NCI-H1105 (cell line): ENCODE data around the gene ICAM4.
A peak's percentile ranks its signal among the peaks of the same experiment; 100 is the strongest.

ENCODE experiments used
- DNase-seq: peaks from one replicate; lab custom pipeline; 2025; lab: John Stamatoyannopoulos, UW

Gene ICAM4

DNA sequence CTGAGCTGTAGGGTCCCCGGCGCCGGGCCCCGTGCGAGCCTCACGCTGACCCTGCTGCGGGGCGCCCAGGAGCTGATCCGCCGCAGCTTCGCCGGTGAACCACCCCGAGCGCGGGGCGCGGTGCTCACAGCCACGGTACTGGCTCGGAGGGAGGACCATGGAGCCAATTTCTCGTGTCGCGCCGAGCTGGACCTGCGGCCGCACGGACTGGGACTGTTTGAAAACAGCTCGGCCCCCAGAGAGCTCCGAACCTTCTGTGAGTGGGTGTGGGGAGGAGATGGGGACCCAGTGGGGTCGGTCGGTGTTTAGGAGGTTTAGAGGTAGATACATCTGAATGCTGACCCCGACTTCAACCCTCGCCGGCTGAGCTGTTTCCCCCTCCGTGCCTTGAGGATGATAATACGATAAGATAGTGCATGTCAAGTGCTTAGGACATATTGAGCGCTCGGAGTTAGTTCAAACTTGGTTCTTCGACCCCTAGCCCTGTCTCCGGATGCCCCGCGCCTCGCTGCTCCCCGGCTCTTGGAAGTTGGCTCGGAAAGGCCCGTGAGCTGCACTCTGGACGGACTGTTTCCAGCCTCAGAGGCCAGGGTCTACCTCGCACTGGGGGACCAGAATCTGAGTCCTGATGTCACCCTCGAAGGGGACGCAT is 4.9 kb downstream of the ICAM4 start:
- DNase-seq: no peak

DNA sequence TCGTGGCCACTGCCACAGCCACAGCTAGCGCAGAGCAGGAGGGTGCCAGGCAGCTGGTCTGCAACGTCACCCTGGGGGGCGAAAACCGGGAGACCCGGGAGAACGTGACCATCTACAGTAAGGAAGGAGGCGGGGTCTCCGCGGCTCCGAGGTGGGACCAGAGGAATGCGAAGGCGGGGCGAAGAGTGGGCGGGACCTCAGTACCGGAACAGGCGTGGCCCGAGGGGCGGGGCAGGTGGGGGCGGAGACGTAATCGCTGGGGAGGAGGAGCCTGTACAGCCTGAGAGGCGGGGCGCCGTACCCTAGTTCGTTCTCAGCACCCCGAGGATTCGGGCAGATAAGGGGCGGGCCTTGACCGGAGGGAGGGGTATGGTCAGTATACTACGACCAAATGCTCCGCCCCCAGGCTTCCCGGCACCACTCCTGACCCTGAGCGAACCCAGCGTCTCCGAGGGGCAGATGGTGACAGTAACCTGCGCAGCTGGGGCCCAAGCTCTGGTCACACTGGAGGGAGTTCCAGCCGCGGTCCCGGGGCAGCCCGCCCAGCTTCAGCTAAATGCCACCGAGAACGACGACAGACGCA is 5.5 kb downstream of the ICAM4 start:
- DNase-seq: no peak

DNA sequence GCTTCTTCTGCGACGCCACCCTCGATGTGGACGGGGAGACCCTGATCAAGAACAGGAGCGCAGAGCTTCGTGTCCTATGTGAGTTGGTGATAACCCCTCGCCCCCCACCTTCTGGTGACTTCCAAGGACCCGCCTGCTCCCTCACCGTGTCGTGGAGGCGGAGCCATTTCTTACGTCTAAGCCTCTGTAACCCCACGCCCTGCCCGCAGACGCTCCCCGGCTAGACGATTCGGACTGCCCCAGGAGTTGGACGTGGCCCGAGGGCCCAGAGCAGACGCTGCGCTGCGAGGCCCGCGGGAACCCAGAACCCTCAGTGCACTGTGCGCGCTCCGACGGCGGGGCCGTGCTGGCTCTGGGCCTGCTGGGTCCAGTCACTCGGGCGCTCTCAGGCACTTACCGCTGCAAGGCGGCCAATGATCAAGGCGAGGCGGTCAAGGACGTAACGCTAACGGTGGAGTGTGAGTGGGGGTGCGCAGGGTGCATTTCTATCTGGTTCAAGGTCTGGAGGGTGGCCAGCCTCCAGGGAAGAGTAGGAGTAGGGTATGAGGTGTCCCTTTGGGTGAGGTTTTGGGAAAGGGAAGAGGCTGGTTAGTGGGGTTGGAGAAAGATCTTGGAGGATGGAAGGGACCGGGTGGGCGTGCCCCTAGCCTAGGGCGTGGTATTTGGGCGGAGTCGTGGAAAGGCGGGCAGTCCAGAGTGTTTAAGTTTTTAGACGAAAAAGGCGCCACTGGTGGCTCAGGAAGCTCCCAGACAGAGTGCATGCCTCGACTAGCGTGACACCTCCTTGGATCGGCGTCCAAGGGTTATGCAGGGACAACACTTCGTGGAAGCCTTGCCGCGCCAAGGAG is 6.3 kb downstream of the ICAM4 start:
- no peak for DNase-seq

DNA sequence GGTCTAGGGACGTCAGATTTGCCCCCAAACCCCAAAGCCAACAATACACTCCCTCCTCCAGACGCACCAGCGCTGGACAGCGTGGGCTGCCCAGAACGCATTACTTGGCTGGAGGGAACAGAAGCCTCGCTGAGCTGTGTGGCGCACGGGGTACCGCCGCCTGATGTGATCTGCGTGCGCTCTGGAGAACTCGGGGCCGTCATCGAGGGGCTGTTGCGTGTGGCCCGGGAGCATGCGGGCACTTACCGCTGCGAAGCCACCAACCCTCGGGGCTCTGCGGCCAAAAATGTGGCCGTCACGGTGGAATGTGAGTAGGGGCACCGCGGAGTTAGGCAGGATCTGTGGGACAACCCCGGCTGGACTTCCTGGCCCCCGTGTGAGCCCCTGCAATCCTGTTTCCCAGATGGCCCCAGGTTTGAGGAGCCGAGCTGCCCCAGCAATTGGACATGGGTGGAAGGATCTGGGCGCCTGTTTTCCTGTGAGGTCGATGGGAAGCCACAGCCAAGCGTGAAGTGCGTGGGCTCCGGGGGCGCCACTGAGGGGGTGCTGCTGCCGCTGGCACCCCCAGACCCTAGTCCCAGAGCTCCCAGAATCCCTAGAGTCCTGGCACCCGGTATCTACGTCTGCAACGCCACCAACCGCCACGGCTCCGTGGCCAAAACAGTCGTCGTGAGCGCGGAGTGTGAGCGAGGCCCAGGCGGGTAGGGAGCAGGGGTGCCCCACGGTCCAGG is 7.0 kb downstream of the ICAM4 start:
- DNase-seq: no peak

DNA sequence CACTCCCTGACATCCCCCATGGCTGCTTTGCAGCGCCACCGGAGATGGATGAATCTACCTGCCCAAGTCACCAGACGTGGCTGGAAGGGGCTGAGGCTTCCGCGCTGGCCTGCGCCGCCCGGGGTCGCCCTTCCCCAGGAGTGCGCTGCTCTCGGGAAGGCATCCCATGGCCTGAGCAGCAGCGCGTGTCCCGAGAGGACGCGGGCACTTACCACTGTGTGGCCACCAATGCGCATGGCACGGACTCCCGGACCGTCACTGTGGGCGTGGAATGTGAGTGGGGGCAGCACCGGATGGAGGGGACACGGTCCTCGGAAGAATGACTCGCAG is 7.6 kb downstream of the ICAM4 start:
- DNase-seq: no peak

DNA sequence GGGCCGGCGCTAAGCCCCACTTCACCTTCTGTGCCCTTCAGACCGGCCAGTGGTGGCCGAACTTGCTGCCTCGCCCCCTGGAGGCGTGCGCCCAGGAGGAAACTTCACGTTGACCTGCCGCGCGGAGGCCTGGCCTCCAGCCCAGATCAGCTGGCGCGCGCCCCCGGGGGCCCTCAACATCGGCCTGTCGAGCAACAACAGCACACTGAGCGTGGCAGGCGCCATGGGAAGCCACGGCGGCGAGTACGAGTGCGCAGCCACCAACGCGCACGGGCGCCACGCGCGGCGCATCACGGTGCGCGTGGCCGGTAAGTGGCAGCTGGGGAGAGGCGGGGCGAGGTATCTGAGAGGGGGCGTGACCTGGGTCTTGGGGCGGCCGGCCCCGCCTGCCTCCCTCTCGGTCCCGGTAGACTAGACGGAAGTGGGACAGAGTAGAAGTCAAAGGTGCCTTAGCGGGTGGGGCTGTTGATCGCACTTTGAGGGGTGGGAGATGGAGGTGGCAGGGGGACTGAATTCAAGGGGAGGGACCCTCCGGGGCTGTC is 8.6 kb downstream of the ICAM4 start:
- no peak for DNase-seq

DNA sequence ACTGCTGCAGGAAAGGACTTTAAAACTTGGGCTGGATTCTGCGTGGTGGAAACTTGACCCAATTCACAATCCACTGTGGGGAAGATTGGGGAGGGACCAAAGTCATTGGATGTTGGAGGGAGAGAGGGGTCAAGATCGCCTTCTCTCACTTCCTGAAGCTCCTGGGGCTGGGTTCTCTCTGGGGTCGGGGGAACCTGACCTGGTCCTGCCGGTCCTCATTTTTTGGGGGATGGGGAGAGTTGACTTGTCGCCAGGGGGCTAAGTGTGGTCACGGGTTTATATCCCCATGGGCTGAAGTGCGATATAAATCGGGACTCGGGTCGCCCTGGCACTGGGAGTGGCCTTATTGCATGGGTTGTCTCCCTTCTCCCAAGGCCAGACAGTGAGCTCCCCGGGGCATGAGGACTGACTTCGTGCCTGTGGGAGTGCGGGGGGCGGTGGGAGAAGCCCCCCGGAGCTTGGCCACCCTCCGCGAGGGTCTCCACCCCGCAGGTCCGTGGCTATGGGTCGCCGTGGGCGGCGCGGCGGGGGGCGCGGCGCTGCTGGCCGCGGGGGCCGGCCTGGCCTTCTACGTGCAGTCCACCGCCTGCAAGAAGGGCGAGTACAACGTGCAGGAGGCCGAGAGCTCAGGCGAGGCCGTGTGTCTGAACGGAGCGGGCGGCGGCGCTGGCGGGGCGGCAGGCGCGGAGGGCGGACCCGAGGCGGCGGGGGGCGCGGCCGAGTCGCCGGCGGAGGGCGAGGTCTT is 9.3 kb downstream of the ICAM4 start:
- no peak for DNase-seq

DNA sequence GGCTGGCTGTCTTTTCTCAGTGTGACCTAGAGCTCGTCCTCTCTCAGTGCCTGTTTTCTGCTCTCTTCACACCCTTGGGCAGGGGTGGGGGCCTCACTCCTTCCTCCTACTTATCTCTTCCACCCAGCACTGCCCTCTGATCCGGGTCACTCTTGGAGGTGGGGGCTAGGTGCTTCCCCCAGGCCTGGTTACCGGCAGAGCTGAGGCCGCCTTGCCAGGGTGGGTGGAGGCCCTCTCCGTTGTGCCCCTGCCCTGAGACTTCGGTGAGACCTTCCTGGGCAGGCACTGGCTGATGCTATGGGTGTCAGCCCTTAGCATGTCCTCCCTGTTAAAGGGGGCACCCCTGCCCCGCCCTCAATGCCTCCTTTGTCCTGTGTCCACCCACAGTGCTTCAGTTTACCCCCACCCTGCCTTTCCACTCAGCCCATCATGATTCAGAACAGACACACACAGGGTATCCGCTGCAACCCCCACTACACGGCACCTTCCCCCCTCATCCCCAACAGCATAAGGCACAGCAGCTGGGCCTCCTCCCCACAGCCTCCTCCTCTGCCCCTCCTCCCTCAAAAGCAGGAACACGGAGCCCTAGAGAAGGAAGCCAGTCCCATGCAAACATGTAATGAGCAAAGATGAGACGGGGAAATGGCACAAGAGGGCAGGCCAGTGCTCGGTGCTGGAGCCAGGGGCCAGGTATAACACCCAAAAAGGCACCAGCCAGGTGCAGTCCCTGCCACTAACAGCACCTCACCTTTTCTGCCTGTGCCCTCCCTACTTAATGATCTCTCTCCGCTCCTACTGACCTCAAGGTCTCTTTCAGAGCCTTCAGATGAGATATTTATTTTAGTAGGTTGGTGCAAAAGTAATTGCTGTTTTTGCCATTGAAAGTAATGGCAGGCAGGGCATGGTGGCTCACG is 13.0 kb downstream of the ICAM4 start:
- no peak for DNase-seq

DNA sequence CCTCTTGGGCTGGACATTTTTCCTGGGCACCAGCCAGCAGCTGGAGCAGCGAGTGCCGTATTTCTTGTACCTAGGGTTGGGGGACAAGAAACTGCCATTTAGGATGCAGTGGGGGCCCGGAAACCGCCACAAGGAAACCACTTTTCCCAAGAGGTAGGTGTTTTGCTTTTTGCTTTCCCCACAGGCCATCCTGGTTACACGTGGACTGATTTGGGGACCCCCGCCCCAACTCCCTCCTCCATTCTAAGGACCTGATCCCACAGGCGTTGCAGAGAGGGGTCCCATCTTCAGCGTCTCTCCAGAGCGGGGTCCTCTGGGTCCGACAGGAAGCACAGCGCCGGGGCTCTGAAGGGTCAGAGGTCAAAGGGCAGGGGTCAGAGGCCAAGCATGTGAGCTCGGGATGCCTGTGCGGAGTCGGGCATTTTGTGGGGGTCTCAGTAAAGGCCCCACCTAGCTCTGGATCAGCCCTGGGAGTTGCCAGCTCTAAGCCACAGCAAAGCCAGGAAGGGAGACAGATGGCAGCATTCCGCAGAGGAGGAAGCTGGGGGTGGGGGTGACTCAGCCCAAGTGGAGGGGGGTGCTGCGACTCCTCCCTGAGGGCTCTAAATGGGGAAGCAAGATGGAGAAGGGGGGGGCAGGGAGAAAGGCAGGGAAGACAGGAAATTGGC is 18.5 kb downstream of the ICAM4 start:
- no peak for DNase-seq

DNA sequence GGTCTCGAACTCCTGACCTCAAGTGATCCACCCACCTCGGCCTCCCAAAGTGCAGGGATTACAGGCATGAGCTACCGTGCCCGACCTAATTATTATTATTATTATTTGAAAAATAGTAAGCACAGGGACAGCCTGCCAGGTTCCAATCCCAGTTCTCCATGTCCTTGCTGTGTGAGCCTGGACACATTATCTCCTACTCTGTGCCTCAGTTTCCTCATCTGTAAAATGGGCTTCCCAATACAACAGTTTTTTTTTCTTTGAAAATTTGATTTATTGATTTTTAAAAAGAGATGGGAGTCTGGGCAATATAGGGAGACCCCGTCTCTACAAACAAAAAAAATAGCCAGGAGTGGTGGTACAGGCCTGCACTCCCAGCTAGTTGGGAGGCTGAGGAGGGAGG is 19.6 kb downstream of the ICAM4 start:
- no peak for DNase-seq

DNA sequence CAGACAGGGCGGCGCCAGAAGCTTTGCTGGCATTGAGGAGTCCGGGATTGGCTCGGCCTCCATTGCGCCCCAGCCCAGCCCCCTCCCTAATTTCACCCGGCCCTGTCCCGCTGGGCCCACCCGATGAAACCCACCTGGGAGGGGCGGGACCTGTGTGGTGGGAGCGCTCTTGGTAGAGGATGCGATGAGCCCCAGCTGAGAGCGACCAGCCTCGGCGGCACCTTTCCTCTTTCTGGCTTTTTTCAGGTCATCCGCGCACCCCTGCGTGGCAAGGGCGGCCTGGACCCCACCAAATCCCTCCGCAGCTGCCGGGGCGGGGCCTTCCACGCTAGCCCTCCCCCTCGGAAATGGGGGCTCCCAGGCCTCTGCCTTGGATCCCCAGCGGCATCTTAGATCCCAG is 22.7 kb downstream of the ICAM4 start, which contains the start of gene ZGLP1:
Gene ZGLP1 (minus strand): TSS at position 393 of the 400 bp plus-strand sequence.
- no peak for DNase-seq

DNA sequence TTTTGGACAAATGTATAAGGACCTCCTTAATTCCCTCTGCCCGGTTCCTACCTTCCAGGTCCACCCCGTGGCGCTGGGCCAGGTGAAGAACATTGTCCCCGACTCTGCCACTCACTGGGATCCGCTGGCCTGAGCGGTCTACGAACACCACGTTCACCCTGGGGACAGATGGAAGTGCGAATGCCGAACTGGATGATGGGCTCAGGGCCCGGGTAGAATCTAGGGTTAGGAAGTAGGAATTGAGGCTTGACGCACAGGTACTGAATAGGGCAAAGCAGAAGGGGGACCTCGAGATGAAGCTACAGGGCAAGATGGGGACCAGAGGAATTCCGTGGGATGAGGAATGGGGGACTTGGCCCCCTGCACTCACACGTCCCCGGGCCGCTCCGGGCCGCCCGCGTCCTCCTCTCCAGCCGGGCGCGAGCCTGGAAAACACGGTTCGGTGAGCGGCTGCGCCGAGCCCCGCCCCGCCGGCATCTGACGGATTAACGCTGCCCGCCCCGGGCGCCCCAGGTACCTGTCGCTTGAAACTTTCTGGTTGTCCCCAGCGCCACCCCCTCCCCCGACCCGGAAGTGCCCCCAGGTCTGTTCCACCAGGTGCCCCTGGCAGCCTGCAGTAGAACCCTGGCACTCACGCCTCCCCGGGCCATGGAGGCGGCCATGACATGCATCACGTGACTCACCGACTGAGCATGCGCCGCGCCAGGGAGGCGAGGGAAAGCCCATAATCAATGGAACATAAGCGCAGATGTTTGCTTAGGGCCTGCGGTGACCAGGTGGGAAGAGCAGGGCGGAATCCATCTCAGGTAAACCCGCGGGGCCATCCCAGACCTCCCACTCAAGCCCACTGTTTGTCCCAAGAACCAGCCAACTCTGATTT is 28.8 kb downstream of the ICAM4 start, which contains the start of gene FDX2:
Gene FDX2 (minus strand): TSS at position 681 of the 880 bp plus-strand sequence. CDS start 19 bp downstream, at position 662.
- DNase-seq: peak; percentile 90

DNA sequence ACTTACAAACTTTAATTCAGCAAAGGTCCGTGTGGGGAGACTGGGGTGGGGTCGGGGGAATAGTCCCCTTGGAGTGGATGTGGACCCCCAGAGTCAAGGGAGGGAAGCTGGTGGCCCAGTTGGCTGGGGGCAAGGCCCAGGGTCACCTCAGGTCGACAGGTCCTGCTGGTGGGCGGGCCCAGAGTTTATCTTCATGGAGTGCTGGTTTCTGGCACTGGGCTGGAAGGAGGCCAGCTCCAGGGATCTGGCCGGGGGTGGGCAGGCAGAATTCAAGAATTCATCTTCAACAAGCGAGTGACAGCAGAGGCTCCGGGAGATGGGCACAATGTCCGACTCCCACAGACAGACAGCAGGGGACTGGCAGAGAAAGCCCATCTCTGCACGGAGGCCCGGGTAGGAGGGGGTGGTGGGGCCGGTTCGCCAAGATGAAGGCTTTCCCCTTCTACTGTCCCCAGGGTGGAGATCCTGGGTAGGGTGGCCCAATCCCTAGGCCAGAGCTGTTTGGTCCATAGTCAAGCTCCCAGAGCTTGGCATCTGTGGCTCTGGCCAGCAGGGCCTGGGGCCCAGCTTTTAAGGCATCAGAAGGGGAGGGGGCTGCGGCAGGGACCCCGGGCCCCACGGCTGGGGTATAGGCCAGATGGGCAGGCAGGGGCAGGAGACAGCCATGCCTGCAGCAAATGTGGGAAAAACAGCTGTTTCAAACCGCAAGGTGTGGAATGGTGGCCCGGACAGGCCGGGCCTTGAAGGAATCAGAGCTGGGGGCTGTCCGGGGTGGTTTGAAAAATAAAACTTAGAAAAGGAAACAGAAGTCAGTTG is 29.7 kb downstream of the ICAM4 start:
- peak; percentile 2 for DNase-seq

DNA sequence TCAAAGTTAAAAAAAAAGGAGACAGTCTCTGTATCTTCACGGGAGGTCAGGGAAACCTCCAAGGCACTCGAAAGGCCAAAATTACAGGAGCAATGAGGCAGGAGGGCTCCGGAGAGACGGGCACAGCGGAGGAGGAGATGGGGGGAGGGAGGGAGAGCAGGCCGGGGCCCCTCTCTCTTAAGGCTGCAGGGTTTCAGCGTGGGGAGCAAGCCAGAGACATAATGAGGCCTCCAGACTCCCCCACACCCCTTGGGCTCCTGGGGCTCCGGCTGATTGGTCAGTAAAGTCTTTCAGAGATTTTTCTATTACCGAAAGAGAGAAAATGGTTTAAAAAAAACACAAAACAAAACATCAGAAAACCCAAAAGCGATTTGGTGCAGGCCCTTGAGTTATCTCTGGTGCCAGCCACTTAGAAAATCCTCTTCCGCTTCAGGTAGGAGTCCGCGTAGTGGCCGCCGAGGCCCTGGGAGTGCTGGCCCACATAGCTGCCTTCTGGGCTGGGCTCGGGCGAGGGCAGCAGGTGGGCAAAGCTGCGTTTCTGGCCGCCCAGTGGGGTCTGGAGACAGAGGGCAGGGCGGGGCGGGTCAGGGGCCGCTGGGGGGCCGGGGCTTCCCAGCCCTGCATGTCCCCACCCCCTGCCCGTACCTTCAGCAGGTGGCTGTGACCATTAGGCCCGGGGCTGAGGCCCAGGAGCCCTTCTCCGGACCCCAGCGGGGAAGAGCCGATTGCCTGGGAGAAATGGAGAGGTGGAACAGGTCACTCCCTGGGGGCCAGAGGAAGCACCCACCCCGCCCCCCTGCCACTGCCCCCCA is 30.5 kb downstream of the ICAM4 start:
- no peak for DNase-seq

DNA sequence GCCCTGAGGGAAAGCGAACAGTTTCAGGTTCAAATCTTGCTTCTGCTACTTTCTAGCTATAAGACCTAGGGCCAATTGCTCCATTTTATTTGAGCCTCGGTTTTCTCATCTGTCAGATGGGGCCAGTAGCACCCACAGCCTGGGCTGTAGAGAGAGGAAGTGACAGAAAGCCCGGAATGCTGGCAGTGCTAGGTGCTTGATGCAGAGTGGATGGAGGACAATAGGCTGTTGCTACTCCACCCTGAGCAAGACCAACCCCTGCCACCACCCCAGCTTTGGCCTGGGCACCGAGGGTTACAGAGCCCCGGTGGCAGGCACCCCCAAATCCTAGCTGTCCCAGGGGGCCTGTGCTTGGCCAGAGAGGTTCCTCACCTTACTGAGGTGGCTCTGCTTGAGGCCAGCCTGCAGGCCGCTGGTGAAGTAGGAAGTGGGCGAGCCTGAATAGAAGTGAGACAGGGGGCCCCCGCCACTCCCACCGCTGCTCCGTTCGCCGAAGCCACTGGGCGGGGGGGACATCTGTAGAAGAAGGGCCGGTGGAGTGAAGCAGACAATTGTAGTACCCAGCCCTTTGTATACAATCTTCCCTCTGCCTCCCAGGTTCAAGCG is 31.2 kb downstream of the ICAM4 start:
- DNase-seq: no peak

DNA sequence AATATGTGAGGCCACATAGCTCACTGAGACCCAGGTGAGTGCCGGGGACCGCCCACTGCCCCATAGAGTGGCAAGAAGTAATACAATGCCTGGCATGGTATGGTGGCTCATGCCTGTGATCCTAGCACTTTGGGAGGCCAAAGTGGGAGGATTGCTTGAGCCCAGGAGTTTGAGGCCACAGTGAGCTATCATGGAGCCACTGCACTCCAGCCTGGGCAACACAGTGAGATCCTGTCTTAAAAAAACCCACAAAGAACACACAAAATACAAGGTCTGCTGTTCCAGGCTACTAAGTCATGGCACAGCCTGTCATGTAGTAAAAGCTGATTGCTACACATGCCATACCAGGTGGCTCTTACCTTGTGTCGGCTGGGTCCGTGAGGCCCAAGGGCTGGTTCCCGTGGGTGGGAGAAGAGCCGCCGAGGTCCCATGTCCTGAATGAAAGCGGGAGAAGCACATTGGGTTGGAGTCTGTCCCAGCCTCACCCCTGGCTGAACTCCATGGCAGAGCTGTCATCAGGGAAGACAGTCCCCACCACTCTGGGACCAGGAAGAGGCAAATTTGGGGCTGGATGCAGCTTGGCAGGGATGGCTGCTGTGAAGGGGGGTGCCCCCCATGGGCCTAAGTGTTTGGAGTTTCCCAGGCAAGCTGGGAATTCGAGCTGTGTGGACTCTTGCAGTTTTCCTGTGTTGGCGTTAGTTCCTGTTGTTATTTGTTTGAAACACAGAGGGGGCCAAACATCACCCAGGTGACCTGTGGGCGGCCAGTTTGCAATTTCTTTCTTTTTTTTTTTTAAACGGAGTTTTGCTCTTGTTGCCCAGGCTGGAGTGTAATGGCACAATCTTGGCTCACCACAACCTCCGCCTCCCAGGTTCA is 32.3 kb downstream of the ICAM4 start:
- DNase-seq: no peak
